HL-60 (cell line): ENCODE results near the gene SMOC2.

Source experiments
- DNase-seq, 2 experiments: peaks; one replicate each; pipeline ENCODE4 v3.0.0-alpha.2; 2010 to 2020; ENCODE audit warnings: low read depth in 1 of 2, low spot score in 1 of 2
- H3K27ac ChIP-seq: fragments of 250-450 bp; sonication (Bioruptor Pico); replicated peaks from 2 replicates; pipeline ENCODE4 v1.5.1; 2020; ENCODE audit warnings: mild to moderate bottlenecking, moderate library complexity
- H3K27me3 ChIP-seq: fragments of 250-450 bp; sonication (Bioruptor Pico); 2 replicates; pipeline ENCODE4 v1.5.1; 2021; ENCODE audit warnings: mild to moderate bottlenecking, moderate library complexity; ENCODE audit not compliant: insufficient read depth, poor library complexity, severe bottlenecking
- H3K4me3 ChIP-seq: replicated peaks from 2 replicates; pipeline ENCODE4 v1.5.1; 2011; ENCODE audit warnings: mild to moderate bottlenecking, control low read depth, low read length; ENCODE audit not compliant: insufficient read depth
- GABPA ChIP-seq: IDR thresholded peaks from 2 replicates; pipeline ENCODE4 v1.6.1; 2012; ENCODE audit warnings: low read depth
- POLR2AphosphoS5 ChIP-seq: IDR thresholded peaks from 2 replicates; pipeline ENCODE4 v1.6.1; 2012; ENCODE audit warnings: low read depth
- SPI1 ChIP-seq: IDR thresholded peaks from 2 replicates; pipeline ENCODE4 v1.6.1; 2012; ENCODE audit warnings: low read depth, mild to moderate bottlenecking, borderline replicate concordance
- TF ChIP-seq, protein P1 (sequence below): IDR thresholded peaks from 2 replicates; pipeline ENCODE4 v1.6.1; 2012; ENCODE audit warnings: low read depth; ENCODE audit not compliant: insufficient replicate concordance
- TF ChIP-seq, protein P2 (sequence below): IDR thresholded peaks from one replicate; pipeline ENCODE4 v1.5.1; 2011; ENCODE audit warnings: low read length, control low read depth, inconsistent platforms; ENCODE audit not compliant: insufficient read depth

The SMOC2 gene

DNA sequence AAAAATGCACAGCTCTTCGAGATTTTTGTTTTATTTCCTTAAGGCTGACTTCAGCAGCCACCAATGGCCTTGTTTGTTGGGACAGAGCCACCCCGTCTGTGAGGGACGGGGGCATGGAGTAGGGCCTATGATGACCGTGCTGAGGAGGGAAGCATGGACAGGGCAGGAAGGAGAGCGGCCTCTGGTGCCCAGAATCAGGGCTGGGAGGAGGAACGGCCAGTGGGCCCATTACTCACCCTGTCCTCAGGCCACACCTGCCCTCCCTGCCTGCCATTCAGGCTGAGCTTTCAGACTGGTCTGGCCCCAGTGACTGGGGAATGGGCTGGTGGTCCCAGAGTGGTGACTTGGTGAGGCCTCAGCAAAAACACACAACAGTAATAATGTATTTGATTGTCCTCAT, 104.4 kb downstream of the SMOC2 start:
- Histone ChIP-seq H3K27ac (no peak overlapping the region), H3K27me3 (no peaks in the 10 kb centered on the region), H3K4me3 (no peak overlapping the region)
- TF ChIP-seq, protein P1, sequence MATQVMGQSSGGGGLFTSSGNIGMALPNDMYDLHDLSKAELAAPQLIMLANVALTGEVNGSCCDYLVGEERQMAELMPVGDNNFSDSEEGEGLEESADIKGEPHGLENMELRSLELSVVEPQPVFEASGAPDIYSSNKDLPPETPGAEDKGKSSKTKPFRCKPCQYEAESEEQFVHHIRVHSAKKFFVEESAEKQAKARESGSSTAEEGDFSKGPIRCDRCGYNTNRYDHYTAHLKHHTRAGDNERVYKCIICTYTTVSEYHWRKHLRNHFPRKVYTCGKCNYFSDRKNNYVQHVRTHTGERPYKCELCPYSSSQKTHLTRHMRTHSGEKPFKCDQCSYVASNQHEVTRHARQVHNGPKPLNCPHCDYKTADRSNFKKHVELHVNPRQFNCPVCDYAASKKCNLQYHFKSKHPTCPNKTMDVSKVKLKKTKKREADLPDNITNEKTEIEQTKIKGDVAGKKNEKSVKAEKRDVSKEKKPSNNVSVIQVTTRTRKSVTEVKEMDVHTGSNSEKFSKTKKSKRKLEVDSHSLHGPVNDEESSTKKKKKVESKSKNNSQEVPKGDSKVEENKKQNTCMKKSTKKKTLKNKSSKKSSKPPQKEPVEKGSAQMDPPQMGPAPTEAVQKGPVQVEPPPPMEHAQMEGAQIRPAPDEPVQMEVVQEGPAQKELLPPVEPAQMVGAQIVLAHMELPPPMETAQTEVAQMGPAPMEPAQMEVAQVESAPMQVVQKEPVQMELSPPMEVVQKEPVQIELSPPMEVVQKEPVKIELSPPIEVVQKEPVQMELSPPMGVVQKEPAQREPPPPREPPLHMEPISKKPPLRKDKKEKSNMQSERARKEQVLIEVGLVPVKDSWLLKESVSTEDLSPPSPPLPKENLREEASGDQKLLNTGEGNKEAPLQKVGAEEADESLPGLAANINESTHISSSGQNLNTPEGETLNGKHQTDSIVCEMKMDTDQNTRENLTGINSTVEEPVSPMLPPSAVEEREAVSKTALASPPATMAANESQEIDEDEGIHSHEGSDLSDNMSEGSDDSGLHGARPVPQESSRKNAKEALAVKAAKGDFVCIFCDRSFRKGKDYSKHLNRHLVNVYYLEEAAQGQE = no peak
- DNase-seq = no peak

DNA sequence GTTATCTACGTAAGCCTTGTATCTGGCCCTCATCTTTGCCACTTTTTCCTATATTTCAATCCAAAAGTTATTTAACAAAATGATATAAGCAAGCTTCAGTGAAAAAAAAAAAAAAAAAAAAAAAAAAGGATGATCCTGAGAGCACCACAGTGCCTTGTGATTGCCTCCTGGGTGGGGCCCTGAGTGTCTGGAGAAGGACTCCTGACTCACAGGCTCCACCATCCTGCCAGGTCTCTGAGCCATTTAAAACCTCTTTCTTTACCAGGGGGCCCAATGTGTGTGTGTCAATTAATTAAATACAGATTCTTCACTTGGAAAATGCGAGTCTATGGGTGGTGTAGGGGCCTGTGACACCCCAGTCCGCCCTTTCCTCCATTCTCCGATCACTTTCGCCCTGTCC, 105.2 kb downstream of the SMOC2 start:
- TF ChIP-seq, protein P1 = no peak
- TF ChIP-seq POLR2AphosphoS5 (no peak), GABPA (no peak), SPI1 (no peak)
- TF ChIP-seq, protein P2, sequence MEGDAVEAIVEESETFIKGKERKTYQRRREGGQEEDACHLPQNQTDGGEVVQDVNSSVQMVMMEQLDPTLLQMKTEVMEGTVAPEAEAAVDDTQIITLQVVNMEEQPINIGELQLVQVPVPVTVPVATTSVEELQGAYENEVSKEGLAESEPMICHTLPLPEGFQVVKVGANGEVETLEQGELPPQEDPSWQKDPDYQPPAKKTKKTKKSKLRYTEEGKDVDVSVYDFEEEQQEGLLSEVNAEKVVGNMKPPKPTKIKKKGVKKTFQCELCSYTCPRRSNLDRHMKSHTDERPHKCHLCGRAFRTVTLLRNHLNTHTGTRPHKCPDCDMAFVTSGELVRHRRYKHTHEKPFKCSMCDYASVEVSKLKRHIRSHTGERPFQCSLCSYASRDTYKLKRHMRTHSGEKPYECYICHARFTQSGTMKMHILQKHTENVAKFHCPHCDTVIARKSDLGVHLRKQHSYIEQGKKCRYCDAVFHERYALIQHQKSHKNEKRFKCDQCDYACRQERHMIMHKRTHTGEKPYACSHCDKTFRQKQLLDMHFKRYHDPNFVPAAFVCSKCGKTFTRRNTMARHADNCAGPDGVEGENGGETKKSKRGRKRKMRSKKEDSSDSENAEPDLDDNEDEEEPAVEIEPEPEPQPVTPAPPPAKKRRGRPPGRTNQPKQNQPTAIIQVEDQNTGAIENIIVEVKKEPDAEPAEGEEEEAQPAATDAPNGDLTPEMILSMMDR = no peak
- no peaks in the 10 kb centered on the region for H3K27me3 ChIP-seq
- no peak overlapping the region for H3K4me3 ChIP-seq
- no peak overlapping the region for H3K27ac ChIP-seq
- DNase-seq = no peak

DNA sequence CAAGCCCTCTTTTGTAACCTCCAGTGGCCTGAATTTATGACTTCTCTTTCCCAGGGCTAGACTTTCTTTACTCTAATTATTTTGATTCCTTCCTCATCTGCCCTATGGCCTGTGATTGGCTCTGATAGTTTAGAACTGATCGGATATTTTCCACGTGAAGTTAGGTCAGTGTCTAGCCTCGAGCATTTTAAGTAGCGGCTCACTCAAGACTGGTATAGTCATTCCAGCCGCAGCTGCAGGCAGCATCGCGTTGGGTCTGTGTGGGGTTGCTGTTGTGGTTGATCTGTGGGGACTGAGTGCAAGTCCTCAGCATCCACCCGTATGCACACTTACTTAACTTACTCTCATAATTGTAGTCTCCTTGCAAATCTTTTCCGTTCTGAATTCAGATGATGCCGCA, 105.7 kb downstream of the SMOC2 start:
- no peak for DNase-seq
- no peak for TF ChIP-seq POLR2AphosphoS5
- TF ChIP-seq GABPA = no peak
- TF ChIP-seq, protein P1 = no peak
- TF ChIP-seq SPI1 = no peak
- TF ChIP-seq, protein P2 = no peak
- no peak overlapping the region for H3K27ac ChIP-seq
- H3K27me3 ChIP-seq = no peaks in the 10 kb centered on the region
- no peak overlapping the region for H3K4me3 ChIP-seq

DNA sequence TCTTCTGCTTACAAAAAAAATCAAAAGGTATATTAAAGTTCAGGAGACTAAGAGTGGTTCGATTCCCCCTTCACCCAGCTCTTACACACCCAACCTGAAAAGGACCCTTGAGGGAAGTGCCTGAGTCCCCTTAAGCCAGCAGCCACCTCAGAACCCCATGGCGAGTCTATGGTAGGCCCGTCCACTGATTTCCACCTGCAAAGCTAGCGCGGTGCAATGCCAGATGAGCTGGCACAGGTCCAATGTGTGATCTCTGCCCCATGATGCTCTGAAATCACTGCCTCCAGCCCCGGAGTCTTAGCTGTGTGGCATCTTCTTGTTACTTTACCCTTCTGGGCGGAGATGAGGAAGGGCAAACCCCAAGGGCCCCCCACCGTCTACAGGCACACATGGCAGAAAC, 109.3 kb downstream of the SMOC2 start:
- TF ChIP-seq SPI1 (no peak), POLR2AphosphoS5 (no peak), GABPA (no peak)
- TF ChIP-seq, protein P1 = no peak
- TF ChIP-seq, protein P2 = no peak
- H3K27me3 ChIP-seq = no peaks in the 10 kb centered on the region
- no peak overlapping the region for H3K4me3 ChIP-seq
- H3K27ac ChIP-seq = no peak overlapping the region
- no peak for DNase-seq
